Thyroid gland (tissue), 4 donors: ENCODE results near the gene NUMB. TPM values are rescaled to one million over a fixed set of nuclear protein-coding genes. Genes with fewer than 3 reads are reported as not detected.

ENCODE experiments used
- DNase-seq, 2 donors: peaks; one replicate each; pipeline ENCODE4 v3.0.0-alpha.2; 2019
- H3K27ac ChIP-seq, 3 donors: fragments of 200-600 bp; sonication (generic); 1 replicate in 2 of 3; 2 replicates in 1 of 3; pipeline ENCODE4 v1.5.1; 2016 to 2019; ENCODE audit warnings: mild to moderate bottlenecking in 1 of 3, moderate library complexity in 1 of 3
- H3K27me3 ChIP-seq: fragments of 200-600 bp; sonication (generic); one replicate; pipeline ENCODE4 v1.5.1; 2019
- H3K36me3 ChIP-seq, 2 donors: fragments of 200-600 bp; sonication (generic); one replicate each; pipeline ENCODE4 v1.5.1; 2016 to 2019
- H3K4me1 ChIP-seq, 2 donors: fragments of 200-600 bp; sonication (generic); one replicate each; pipeline ENCODE4 v1.5.1; 2017 to 2019
- H3K4me3 ChIP-seq, 3 donors: fragments of 200-600 bp; sonication (generic); replicated peaks in 1 of 3; 1 replicate in 2 of 3; 2 replicates in 1 of 3; pipeline ENCODE4 v1.5.1; 2016; ENCODE audit warnings: mild to moderate bottlenecking in 1 of 3
- H3K9me3 ChIP-seq: fragments of 200-600 bp; sonication (generic); one replicate; pipeline ENCODE4 v1.5.1; 2017
- CTCF ChIP-seq, 6 experiments: fragments of 200-600 bp in 3 of 6; fragments of 450-650 bp in 3 of 6; sonication (generic) in 3 of 6; IDR thresholded peaks; one replicate each; pipeline ENCODE4 v1.5.1; 2016 to 2019; ENCODE audit warnings: antibody characterized with exemption in 6 of 6, mild to moderate bottlenecking in 2 of 6, inconsistent platforms in 1 of 6, moderate library complexity in 1 of 6
- POLR2A ChIP-seq, 2 donors: fragments of 450-650 bp; IDR thresholded peaks; one replicate each; pipeline ENCODE4 v1.6.1; 2017; ENCODE audit warnings: antibody characterized with exemption in 2 of 2, mild to moderate bottlenecking in 2 of 2, moderate library complexity in 1 of 2
- WGBS, 2 donors: methylation state at CpG; one replicate each; pipeline ENCODE4 v1.1.5; 2017; 5-methylcytosine and 5-hydroxymethylcytosine counted together
- intact Hi-C: fragments of 100-400 bp; cut with DNase I; formaldehyde crosslinking; loops from one replicate; pipeline ENCODE4 v1.15.1; 2023
- small RNA-seq: library from RNA; depleted of rRNA; stranded (forward); fragments of <200 nt; gene quantifications from one replicate; pipeline ENCODE3, GENCODE V24; 2016
- total RNA-seq, 4 donors: library from RNA; depleted of rRNA; stranded (reverse); fragments of >200 nt; gene quantifications; one replicate each; pipeline ENCODE4 v1.2.3, GENCODE V29; 2016

NUMB gene
- total RNA-seq, 4 donors from 2014 or later, result 67.1 to 101 (median 86.7) TPM

- H3K9me3 ChIP-seq, result no peaks in the 10 kb centered on the region
- H3K27ac ChIP-seq, result no peak overlapping the region
- TF ChIP-seq CTCF (IDR thresholded peaks at IDR 0.05) (no peak), POLR2A (IDR thresholded peaks at IDR 0.05) (no peak)
- no peak overlapping the region for H3K4me3 ChIP-seq
- H3K27me3 ChIP-seq, result no peaks in the 10 kb centered on the region
- DNase-seq, result no peak
- H3K4me1 ChIP-seq, result peaks cover 2 to 18% of the 10 kb centered on the region in 2 donors
- intact Hi-C loops, result no loop called here
- 55 to 60% methylated on average over 14 to 17 of the region's 19 CpGs for WGBS, 2 donors
- no peaks in the 10 kb centered on the region for H3K36me3 ChIP-seq
Measured at GRCh38 chr14:73231981-73232851, 226.1 kb downstream of the NUMB start.

- Histone ChIP-seq H3K27me3 (no peaks in the 10 kb centered on the region), H3K4me1 (peaks cover 0 to 16% of the 10 kb centered on the region in 2 donors), H3K36me3 (no peaks in the 10 kb centered on the region), H3K27ac (no peak overlapping the region), H3K4me3 (no peak overlapping the region), H3K9me3 (no peaks in the 10 kb centered on the region)
- 89 to 97% methylated on average over 6 of the region's 6 CpGs for WGBS, 2 donors
- TF ChIP-seq CTCF (IDR thresholded peaks at IDR 0.05), result no peak
- TF ChIP-seq POLR2A (IDR thresholded peaks at IDR 0.05), result no peak
- DNase-seq, result no peak
- intact Hi-C loops, result no loop called here
Measured at GRCh38 chr14:73230051-73230450, 228.3 kb downstream of the NUMB start.

- H3K4me1 ChIP-seq, result peaks cover 0 to 30% of the 10 kb centered on the region in 2 donors
- no peaks in the 10 kb centered on the region for H3K27me3 ChIP-seq
- H3K36me3 ChIP-seq, result peaks cover 0 to 1% of the 10 kb centered on the region in 2 donors
- no peak overlapping the region for H3K4me3 ChIP-seq
- no peaks in the 10 kb centered on the region for H3K9me3 ChIP-seq
- TF ChIP-seq CTCF (IDR thresholded peaks at IDR 0.05) (no peak), POLR2A (IDR thresholded peaks at IDR 0.05) (no peak)
- peak overlapping the region in 1 of 3 donors; percentile 17 for H3K27ac ChIP-seq
- peak in 1 of 2 donors; percentile 20 for DNase-seq
- WGBS, 2 donors, result 61 to 65% methylated on average over 25 of the region's 25 CpGs
- intact Hi-C loops, result no loop called here
Measured at GRCh38 chr14:73227812-73228781, 230.2 kb downstream of the NUMB start.

GRCh38 chr14:73225496-73225895 is 232.8 kb downstream of the NUMB start:
- Histone ChIP-seq H3K4me3 (no peak overlapping the region), H3K27me3 (no peaks in the 10 kb centered on the region), H3K36me3 (peaks cover 0 to 4% of the 10 kb centered on the region in 2 donors), H3K9me3 (no peaks in the 10 kb centered on the region), H3K27ac (peak overlapping the region in 1 of 3 donors; percentile 57), H3K4me1 (peaks cover 0 to 33% of the 10 kb centered on the region in 2 donors)
- intact Hi-C loops, result no loop called here
- TF ChIP-seq POLR2A (IDR thresholded peaks at IDR 0.05) (no peak), CTCF (IDR thresholded peaks at IDR 0.05) (no peak)
- DNase-seq, result no peak
- 91% methylated on average over 4 of the region's 4 CpGs for WGBS, 2 donors

Small RNAs within 50 kb of the gene (small RNA-seq; reads per million reads assigned to genes)
- gene RNU6-419P, result not detected

Other genes with a start within 250 kb of the NUMB start
- 10 to 100 TPM; 23.2 to 82.8 (median 48.4) TPM for gene PAPLN, start 221.0 kb downstream of the NUMB start, total RNA-seq
- 10 to 100 TPM; 17.9 to 22.0 (median 20.9) TPM for gene RIOX1, start 32.4 kb upstream of the NUMB start, total RNA-seq
- 1 to 10 TPM; 3.8 to 9.1 (median 4.9) TPM for gene ACOT1, start 78.6 kb upstream of the NUMB start, total RNA-seq
- 1 to 10 TPM in 1 of 4 donors, under 1 TPM in 3; 0.27 to 1.5 (median 0.60) TPM for gene HEATR4, start 100.4 kb upstream of the NUMB start, total RNA-seq
- 10 to 100 TPM in 3 of 4 donors, 1 to 10 TPM in 1; 8.0 to 69.3 (median 47.4) TPM for gene ACOT2, start 110.7 kb upstream of the NUMB start, total RNA-seq
- 1 to 10 TPM; 1.1 to 2.9 (median 1.4) TPM for gene ACOT4, start 133.3 kb upstream of the NUMB start, total RNA-seq
- not detected for gene ACOT6, start 154.0 kb upstream of the NUMB start, total RNA-seq
- 10 to 100 TPM; 16.7 to 47.8 (median 23.9) TPM for gene DNAL1, start 186.4 kb upstream of the NUMB start, total RNA-seq